Hepatic stellate cell (primary cell): ENCODE results near the gene BRMS1.

Experiments
- DNase-seq: peaks from one replicate; pipeline ENCODE4 v3.0.0; 2011; ENCODE audit warnings: low spot score

Gene BRMS1

DNA sequence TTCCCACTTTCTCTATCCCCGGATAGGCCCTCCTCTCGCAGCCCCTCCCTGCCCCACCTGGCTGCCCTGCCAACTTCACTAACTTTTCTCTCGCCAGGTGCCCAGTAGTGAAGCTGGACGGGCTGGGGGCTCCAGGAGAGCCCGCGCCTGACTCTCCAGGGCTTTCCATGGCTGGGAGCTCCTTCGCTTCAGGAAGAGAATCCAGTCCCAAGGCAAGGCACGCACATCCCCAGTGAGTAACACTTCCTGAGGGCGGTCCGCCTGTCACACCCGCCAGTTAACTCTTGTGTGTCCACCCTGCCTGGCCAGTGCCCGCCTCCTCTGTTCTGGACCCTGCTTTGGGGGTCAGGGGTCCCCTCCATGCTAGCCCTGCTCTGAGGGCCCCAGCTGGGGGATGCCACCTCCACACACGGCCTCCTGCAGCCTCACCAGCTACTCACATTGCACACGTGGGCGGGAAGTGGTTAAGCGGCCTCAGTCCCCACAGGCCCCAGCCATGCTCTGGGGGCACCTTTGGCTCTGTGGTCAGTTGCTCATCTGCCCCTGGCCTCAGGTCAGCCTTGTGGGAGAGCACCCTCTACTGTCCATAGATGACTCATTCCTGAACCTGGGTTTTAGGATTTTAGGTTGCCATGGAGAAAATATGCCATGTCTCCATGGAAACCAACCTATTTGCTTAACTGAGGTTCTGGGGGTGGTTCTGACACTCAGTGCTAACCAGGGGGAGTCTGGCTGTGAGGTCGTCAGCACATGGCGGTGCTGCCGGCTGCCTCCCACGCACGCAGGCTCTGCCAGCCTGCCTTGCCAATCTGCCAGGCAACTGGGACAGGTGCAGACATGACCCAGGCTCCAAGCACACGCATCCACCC lies 8.4 kb downstream of the BRMS1 start, which contains the start of gene RIN1:
Gene RIN1, minus strand, starts transcription at position 201 of the 869 bp plus-strand sequence. Its CDS starts 32 bp downstream, at position 169.
- peak; percentile 100 for DNase-seq

DNA sequence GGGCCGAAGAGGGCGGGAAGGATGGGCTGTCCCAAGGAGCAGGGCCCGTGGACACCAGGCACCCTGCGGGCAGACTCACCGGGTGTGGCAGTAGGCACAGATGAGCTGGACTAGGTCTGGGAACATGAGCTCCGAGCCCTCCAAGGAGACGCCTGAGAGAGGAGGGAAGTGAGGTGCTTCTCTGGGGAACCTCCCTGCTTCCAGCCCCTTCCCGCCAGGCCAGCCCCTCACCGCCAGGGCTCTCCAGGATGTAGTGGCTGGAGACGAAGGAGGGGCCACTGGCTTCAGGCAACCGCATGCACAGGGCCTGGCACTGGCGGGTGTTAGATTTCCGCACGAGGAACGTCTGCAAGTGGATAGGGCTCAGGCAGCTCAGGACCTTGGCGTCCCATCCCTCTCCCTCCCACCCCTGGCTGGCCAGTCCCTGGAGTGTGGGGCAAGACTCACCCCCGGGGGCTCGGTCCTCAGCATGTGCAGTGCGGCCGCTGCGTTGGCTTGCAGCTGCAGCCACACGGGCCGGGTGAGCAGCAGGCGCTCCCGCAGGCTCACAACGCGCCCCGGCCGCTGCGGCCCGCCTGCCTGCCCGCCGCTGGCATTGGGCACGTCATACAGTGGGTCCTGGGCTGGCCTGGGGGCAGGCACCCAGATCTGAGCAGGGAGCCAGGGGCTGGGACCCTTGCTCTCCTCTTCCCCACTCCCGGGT lies 9.2 kb downstream of the BRMS1 start:
- DNase-seq, result peak; percentile 75

DNA sequence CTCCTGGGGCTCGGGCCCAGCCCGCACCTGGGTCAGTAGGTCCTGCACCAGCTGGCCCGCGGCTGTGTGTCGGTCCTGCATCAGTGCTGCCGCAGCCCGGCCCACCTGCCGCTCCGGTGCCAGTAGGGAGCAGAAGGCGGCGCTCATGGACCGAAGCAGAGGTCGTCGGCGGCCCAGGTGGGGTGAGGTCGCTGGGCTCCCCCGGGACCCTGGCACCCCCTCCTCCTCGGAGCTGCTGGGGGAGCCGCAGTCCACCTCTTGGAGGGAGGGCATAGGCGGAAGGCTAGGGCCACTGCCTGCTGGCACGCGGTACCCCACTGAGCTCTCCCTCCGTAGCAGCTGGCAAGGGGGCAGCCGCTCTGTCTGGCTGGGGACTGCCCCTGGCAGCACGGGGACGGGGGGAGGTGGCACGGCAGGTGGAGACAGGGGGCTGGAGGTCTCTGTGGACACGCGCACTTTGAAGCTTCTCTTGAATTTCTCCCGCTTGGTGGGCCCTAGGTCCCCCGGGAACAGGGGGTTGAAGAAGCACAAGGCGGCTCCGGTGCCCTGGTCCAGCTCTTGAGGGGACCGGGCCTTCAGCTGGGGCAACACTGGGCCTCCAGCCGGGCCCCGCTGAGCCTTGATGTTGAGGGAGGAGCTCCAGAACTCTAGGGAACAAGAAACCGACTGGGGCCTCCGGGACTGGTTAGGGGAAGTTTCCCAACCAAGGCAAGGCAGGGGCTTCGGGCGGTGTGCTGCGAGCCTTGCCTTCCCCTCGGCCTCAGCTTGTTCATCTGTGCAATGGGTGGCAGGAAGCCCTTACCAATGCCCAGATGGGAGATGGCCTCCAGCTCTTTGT lies 10.1 kb downstream of the BRMS1 start:
- DNase-seq, result no peak

DNA sequence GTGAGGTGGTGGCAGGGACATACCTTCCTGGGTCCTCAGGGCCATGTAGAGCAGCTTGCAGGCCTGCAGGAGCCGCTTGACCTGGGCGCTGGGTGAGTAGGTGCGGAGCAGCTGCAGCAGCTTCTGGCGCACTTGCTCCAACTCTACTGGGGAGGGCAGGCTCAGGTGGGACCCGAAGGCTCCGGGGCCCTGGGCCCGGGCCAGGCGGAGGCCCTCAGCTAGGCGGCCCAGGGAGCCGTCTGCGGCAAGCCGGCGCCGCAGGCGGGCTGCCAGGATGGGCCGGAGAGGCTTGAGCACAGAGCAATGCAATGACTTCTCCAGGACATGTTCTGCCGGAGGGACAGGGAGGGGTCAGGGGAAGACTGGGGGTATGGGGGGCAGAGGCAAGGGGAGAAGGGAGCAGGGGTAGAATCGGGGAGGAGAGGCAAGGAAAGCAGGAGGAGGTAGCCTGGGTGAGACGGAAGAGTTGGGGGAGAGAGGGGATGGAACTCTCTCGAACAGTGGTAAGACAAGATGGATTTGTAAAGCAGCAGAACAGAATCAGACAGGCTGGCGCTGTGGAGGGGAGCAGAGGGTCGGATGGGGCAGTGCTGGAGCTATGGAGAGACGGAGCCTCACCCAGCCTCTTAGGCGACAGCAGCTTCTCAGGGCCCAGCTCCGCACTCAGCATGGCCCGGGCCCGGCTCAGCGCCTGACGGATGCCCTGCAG lies 10.9 kb downstream of the BRMS1 start:
- DNase-seq, result no peak

DNA sequence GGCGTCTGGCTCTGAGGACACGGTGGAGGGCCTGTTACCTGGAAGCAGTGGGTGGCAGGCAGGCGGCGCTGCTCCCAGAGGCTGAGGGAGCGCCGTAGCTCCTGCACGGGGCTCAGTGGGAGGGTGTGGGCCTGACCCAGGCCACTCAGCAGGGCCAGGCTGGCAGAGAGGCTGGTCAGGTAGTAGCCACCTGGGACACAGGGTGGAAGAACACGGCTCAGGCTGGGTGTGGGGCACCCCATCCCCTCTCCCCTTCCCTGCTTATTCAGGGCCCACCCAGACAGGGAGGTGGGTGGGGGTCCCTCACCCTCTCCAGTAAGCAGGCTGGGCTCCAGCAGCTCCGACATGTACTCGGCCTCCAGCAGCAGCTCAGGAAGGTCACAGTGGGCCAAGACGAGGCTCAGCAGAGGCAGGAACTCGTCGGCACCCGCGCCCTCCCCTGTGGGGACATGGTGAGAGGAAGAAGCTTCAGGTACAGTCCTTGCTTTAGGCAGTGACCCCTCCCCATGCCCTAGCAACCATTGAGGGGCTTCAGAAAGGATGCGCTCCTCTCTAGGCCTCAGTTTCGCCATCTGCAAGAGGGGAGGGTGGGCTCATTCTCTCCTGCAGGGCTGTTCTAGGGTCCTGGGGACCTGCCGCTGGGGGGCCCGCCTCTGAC lies 11.6 kb downstream of the BRMS1 start:
- no peak for DNase-seq

DNA sequence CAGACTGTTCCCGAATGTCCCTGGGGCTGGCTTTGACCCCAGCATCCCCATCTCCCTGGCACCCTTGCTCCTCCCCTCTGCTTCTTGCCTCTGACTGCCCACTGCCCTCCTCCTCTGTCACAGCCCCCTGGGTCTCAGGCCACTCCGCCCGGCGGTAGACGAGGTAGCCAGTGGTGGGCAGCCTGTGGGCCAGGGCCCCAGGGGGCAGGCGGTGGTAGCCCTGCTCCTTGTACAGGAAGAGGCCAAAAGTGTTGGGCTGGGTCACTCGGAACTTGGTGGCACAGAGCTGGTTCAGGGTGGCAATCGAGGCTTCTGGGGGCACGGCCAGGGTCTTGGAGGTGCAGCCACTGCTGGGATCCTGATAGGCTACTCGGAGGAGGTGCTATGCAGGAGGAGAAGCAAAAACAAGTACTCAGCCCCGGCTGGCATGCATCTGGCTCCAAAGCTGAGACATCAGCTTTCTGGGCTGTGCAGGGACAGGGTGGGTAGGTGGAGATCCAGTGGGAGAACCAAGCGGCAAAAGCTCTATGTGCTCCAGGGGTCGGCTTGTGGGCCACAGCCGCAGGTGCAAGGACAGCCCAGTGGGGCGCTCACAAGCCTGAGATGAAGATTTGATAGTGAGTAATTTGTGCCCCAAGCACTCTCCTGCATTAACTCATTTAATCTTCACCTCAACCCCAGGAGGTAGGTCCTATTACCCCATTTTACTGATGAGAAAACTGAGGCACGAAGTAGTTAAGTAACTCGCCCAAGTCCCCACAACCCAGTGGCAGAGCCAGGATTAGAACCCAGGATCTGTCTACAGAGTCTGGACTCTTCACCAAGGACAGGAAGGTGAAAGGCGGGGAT lies 12.3 kb downstream of the BRMS1 start:
- no peak for DNase-seq

DNA sequence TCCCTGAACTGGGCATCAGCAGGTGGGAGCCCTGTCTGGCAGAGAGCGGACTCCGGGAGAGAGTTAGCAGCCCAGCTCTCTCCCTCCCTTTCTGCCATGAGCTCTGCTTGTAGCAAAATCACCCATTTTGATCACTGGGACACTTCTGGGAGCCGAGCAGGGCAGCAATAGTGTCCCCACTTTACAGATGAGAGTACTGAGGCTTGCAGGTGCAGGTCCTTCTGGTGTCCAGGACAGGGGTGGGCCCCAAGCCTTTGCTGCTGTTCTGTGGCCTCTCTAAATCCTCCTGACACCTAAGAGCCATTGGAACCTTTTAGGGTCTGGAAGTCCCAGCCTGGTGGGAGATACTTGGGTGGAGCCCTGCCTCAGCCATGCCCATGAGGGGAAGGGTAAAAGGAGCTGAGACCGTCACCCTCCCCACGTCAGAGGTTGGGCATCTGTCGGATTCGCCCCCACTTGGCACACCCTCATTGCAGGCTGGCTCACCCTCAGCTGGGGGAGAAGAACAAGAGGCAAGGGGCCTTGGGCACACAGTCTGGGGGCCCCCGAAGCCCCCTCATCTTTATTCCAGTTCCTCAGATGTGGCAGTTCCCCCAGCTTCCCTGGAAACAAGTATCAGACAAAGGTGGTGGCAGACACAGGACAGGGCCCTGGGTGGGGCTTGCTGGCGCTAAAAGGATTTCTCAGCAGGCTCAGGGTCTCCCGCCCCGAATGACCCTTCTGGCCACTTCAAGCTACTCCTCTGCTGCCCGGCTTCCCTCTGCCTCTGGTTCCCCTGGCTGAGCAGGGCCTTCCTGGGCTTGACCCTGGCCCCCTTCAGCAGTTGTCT lies 13.1 kb downstream of the BRMS1 start:
- DNase-seq, result no peak

DNA sequence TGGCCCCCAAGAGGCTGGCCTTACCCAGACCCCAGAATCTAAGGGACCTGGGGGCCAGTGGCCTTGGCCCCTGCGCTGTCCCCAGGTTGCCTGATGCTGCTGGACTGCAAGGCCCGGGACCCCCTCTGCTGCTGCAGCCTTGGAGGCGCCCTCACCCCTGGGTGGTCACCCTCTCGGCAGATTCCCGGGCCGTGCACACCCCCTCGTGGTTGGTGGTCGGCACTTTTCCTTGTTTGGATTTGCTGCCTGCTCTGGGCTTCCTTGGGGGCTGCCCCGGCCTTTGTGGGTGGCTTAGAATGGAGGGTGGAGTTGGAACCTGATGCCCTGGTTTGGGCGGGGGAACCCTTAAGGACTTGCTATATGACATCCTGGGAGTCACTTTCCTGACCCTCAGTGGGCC lies 14.0 kb downstream of the BRMS1 start:
- DNase-seq, result no peak

DNA sequence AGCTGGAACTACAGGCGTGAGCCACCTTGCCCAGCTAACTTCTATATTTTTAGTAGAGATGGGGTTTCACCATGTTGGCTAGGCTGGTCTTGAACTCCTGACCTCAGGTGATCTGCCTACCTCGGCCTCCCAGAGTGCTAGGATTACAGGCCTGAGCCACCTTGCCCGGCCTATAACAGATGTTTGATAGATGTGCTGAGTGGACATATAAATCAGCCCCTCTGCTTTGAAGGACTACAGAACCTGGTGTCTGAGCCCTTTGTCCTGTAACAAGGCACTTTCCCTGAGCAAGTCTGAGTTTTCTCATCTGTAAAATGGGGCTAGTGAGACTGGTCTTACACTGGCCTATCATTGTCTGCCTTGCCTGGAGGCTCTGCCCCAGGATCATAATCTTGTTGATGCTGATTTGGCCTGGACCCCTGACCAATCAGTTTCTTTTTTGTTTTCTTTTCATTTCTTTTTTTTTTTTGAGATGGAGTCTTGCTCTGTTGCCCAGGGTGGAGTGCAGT lies 15.7 kb downstream of the BRMS1 start:
- no peak for DNase-seq

DNA sequence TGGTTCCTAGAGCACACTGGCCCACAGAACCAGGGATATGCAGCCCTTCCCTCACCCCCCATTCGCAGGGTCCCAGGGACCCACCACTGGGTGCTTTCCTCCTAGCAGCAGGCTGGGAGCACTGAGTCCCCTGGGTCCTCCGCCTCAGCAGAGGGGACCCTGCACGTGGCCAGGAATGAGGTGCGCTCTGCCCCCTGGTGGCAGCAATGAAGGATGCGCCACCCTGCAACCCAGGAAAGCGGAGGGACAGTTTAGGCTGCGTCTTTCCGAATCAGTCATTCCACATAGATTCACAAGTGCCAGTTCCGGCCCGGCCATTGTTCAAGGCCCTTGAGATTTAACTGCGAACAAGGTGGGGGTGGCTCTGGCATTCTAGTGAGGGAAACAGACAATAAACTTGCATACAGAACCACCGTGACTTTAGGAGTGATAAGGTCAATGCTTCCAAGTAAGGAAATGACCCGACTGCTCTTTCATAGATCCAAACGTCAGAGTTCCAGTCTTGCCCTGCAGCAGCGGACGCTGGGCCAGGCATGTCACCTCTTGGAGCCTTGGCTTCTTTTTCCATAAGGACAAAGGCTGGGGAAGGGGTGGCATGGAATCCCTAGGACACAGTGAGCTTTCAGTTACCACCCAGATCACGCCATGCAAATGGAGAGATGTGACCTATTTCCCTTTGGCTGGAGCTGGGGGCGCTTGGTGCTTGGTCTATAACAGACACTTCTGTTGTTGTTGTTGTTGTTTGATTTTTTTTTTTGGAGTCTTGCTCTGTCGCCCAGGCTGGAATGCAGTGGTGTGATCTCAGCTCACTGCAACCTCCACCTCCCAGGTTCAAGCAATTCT lies 16.4 kb downstream of the BRMS1 start:
- DNase-seq, result peak; percentile 89

DNA sequence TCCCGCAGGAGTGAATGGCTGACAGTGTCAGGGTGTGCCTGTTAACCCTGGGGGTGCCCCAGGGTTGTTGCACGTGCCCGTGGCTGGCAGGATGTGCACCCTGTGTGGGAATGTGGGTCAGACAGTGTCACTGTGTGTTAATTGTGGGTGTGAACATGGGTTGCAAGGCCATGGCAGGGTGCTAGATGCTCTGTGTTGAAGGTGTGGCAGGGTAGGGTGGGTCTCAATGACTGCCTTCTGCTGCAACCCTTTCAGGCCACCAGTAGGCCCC lies 16.9 kb downstream of the BRMS1 start:
- no peak for DNase-seq

DNA sequence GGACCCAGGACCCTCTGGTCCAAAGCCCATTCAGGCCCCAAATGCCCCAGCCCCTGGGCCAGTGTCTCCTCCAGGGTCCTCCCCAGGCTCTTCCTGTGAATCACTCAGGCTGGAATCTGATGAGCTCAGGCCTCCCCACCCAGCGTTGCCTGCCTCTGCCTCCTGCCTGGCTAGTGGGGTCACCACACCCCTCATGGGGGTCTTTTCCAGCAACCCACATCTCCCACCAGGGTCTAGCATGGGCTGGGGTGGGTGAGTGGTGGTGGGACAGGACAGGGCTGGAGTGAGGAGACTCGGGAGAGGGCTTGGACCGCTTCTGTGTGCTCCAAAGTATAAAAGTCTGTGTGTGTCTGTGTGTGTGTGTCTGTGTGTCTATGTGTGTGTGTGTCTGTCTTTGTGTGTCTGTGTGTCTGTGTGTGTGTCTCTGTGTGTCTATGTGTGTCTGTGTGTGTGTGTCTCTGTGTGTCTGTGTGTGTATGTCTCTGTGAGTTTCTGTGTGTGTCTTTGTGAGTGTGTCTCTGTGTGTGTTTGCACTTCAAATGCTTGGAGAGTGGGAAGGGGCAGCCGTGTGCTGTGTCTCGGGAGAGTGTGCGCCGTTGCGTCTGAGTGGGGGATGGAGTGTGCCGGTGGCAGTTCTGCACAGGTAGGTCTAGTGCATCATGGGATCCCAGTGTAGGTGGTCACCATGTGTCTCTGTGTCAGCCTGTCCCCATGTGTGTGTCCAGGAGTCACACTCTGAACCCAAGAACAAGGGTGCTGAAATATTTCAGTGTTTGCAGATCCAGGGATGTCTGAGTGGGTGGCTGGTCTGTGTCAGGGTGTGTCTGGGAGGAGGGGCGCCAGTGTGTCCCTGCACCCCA lies 17.5 kb downstream of the BRMS1 start:
- DNase-seq, result peak; percentile 81

DNA sequence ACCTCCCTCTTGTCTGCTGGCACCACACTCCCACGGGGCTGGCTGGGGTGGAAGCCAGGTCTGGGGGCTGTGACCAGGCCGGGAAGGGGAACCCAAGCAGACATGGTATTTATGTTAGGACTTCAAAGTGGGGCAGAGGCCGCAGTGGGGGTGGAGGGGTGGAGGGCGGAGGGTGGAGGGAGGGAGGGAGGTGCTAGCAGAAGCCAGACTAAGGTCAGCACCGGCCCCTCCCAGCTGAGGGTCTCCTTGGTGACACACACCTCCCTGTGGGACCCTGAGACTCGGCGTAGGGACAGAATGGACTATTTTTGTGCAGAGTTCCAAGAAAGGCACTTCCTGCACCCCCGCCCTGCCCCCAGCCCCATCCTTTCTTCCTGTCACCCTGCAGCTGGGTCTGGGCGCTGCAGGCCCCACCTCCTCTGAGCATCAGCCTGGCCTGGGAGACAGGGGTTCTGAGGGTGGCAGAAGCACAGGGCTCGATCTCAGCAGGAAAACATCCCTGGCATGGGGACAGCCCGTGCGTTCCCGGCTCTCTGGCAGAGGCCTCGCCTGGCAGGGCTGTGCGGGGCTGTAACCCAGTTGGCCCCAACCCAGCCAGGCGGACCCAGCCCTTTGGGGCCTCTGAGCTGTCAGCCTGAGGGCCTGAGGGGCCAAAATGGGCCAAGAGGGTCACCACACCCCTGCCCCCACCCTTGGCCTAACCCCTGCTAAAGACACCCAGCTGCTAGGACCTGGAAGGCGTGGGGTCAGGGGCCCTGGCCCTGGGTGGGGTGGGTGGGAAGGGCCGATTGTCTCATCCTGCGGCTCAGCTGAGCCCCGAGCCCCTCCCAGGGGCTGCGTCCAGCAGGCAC lies 18.4 kb downstream of the BRMS1 start:
- peak; percentile 78 for DNase-seq

DNA sequence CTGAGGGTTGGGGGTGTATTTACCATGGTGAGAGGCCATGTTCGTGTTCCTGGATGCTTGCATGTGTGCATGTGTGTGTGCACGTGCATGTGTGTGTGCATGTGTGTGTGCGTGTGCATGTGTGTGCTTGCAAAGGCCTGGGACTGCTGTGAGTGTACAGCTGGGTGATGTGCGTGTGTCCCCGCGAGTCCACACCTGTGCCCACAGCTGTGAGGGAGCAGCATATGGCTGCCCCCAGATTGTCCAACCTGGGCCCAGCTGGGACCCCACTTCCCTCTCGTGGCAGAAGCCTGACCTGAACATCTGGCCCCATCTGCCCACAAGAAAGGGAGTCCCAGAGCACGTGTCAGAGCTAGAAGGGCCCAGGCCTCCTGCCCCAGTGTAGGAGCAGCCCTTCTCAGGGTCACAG lies 19.6 kb downstream of the BRMS1 start:
- DNase-seq, result no peak

DNA sequence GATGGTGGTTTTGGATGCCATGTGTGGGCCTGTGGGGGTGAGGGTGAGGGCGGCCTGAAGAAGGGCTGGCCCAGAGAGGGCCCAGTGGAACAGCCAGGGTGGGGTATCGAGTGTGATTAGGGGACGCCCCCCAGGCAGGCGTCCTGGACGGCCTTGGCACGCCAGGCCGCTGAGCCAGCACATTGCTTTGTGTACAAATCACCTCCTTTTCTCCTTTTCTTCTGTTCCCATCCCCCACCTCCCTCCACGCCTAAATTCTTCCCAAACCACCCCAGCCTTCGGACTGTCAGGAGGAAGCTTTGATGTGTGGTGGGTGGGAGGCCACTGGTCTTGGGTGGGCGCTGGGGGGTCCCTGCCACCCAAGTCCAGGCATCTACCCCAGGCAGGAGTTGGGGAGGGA lies 20.2 kb downstream of the BRMS1 start:
- no peak for DNase-seq

DNA sequence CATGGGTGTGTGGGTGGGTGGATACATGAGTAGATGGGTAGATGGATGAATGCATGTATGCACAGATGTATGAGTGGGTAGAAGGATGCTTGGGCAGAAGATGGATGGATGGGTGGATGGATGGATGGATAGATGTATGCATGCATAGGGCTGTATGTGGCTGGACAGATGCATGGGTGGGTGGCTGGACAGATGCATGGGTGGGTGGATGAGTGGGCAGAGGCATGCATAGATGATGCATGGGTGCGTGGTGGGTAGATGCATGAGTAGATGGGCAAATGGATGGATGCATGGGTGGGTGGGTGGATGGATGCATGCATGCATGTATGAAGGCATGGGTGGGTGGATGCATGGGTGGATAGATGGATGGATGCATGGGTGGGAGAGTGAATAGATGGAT lies 21.2 kb downstream of the BRMS1 start:
- DNase-seq, result no peak
